ENCODE measurements around the gene VAPB.

DNA sequence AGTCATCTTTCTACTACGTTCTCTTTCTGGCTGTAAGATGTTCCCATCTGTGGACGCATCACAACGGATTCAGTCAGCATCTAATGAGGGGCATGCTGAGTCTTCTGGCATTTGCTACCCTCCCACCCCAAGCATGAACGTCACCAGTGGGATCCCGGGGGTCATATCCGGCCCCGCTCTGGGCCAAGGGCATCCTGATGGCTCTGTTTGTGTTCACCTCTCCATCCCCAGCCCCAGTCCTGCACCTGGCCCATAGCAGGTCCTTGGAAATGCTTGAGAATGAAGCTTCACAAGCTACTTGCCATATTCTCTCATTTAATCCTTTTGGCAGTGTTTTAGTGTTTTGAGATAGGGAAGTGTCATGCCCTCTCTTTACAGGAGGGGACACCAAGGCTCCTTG is 111.2 kb downstream of the VAPB start:
- TF ChIP-seq, protein P1, sequence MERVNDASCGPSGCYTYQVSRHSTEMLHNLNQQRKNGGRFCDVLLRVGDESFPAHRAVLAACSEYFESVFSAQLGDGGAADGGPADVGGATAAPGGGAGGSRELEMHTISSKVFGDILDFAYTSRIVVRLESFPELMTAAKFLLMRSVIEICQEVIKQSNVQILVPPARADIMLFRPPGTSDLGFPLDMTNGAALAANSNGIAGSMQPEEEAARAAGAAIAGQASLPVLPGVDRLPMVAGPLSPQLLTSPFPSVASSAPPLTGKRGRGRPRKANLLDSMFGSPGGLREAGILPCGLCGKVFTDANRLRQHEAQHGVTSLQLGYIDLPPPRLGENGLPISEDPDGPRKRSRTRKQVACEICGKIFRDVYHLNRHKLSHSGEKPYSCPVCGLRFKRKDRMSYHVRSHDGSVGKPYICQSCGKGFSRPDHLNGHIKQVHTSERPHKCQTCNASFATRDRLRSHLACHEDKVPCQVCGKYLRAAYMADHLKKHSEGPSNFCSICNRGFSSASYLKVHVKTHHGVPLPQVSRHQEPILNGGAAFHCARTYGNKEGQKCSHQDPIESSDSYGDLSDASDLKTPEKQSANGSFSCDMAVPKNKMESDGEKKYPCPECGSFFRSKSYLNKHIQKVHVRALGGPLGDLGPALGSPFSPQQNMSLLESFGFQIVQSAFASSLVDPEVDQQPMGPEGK (tag by site-specific recombination; IDR thresholded peaks at IDR 0.05), result no peak
- TF ChIP-seq, protein P2, sequence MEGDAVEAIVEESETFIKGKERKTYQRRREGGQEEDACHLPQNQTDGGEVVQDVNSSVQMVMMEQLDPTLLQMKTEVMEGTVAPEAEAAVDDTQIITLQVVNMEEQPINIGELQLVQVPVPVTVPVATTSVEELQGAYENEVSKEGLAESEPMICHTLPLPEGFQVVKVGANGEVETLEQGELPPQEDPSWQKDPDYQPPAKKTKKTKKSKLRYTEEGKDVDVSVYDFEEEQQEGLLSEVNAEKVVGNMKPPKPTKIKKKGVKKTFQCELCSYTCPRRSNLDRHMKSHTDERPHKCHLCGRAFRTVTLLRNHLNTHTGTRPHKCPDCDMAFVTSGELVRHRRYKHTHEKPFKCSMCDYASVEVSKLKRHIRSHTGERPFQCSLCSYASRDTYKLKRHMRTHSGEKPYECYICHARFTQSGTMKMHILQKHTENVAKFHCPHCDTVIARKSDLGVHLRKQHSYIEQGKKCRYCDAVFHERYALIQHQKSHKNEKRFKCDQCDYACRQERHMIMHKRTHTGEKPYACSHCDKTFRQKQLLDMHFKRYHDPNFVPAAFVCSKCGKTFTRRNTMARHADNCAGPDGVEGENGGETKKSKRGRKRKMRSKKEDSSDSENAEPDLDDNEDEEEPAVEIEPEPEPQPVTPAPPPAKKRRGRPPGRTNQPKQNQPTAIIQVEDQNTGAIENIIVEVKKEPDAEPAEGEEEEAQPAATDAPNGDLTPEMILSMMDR (tag by site-specific recombination; IDR thresholded peaks at IDR 0.05), result no peak
- TF ChIP-seq YY1 (tag by site-specific recombination; IDR thresholded peaks at IDR 0.05), result no peak
- TF ChIP-seq ZNF202 (tag by site-specific recombination; IDR thresholded peaks at IDR 0.05; ENCODE audit: borderline replicate concordance), result no peak
- TF ChIP-seq, protein P3, sequence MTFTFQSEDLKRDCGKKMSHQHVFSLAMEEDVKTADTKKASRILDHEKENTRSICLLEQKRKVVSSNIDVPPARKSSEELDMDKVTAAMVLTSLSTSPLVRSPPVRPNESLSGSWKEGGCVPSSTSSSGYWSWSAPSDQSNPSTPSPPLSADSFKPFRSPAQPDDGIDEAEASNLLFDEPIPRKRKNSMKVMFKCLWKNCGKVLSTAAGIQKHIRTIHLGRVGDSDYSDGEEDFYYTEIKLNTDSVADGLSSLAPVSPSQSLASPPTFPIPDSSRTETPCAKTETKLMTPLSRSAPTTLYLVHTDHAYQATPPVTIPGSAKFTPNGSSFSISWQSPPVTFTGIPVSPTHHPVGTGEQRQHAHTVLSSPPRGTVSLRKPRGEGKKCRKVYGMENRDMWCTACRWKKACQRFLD (tag by site-specific recombination; IDR thresholded peaks at IDR 0.05), result no peak
- TF ChIP-seq ZNF223 (tag by site-specific recombination; IDR thresholded peaks at IDR 0.05), result no peak
- TF ChIP-seq, protein P4, sequence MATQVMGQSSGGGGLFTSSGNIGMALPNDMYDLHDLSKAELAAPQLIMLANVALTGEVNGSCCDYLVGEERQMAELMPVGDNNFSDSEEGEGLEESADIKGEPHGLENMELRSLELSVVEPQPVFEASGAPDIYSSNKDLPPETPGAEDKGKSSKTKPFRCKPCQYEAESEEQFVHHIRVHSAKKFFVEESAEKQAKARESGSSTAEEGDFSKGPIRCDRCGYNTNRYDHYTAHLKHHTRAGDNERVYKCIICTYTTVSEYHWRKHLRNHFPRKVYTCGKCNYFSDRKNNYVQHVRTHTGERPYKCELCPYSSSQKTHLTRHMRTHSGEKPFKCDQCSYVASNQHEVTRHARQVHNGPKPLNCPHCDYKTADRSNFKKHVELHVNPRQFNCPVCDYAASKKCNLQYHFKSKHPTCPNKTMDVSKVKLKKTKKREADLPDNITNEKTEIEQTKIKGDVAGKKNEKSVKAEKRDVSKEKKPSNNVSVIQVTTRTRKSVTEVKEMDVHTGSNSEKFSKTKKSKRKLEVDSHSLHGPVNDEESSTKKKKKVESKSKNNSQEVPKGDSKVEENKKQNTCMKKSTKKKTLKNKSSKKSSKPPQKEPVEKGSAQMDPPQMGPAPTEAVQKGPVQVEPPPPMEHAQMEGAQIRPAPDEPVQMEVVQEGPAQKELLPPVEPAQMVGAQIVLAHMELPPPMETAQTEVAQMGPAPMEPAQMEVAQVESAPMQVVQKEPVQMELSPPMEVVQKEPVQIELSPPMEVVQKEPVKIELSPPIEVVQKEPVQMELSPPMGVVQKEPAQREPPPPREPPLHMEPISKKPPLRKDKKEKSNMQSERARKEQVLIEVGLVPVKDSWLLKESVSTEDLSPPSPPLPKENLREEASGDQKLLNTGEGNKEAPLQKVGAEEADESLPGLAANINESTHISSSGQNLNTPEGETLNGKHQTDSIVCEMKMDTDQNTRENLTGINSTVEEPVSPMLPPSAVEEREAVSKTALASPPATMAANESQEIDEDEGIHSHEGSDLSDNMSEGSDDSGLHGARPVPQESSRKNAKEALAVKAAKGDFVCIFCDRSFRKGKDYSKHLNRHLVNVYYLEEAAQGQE (tag by site-specific recombination; IDR thresholded peaks at IDR 0.05), result no peak
- TF ChIP-seq, protein P5, sequence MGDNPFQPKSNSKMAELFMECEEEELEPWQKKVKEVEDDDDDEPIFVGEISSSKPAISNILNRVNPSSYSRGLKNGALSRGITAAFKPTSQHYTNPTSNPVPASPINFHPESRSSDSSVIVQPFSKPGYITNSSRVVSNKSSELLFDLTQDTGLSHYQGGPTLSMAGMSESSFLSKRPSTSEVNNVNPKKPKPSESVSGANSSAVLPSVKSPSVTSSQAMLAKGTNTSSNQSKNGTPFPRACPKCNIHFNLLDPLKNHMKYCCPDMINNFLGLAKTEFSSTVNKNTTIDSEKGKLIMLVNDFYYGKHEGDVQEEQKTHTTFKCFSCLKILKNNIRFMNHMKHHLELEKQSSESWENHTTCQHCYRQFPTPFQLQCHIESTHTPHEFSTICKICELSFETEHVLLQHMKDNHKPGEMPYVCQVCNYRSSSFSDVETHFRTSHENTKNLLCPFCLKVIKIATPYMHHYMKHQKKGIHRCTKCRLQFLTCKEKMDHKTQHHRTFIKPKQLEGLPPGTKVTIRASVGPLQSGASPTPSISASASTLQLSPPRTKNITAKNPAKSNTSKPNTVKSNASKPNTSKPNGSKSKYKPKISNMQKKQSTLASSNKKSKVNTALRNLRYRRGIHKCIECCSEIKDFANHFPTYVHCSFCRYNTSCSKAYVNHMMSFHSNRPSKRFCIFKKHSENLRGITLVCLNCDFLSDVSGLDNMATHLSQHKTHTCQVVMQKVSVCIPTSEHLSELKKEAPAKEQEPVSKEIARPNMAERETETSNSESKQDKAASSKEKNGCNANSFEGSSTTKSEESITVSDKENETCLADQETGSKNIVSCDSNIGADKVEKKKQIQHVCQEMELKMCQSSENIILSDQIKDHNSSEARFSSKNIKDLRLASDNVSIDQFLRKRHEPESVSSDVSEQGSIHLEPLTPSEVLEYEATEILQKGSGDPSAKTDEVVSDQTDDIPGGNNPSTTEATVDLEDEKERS (tag by site-specific recombination; IDR thresholded peaks at IDR 0.05), result no peak
- TF ChIP-seq ZNF274 (IDR thresholded peaks at IDR 0.05; ENCODE audit: low read length), result no peak
- TF ChIP-seq ZNF274 (tag by site-specific recombination; IDR thresholded peaks at IDR 0.05; ENCODE audit: borderline replicate concordance), result no peak
- no peak for TF ChIP-seq ZNF560 (tag by site-specific recombination; IDR thresholded peaks at IDR 0.05; ENCODE audit: borderline replicate concordance)
- TF ChIP-seq ZNF175 (tag by site-specific recombination; IDR thresholded peaks at IDR 0.05), result no peak
- TF ChIP-seq ZNF335 (tag by site-specific recombination; conservative IDR thresholded peaks at IDR 0.05), result no peak
- TF ChIP-seq ZFHX2 (tag by site-specific recombination; conservative IDR thresholded peaks at IDR 0.05), result no peak
- TF ChIP-seq SP2 (tag by site-specific recombination; IDR thresholded peaks at IDR 0.05), result no peak

All from HEK293 (cell line).